K562 (cell line): Measurements from ENCODE around the gene FARP1.

Source experiments
- ATF6 ChIP-seq: sonication (generic); formaldehyde crosslinking; IDR thresholded peaks from 2 replicates; pipeline ENCODE4 v1.4.0; 2020; ENCODE audit warnings: mild to moderate bottlenecking, missing genetic modification reagents
- CTCF ChIP-seq, 3 experiments: IDR thresholded peaks in 2 of 3; conservative IDR thresholded peaks in 1 of 3; 2 replicates each; pipeline ENCODE4 v1.5.1; 2011 to 2012; ENCODE audit warnings: low read length in 3 of 3, mild to moderate bottlenecking in 3 of 3, control low read depth in 2 of 3, improper control_type of control experiment in 1 of 3, inconsistent platforms in 1 of 3, low read depth in 1 of 3, mixed read lengths in 1 of 3, moderate library complexity in 1 of 3; ENCODE audit not compliant: insufficient read depth in 2 of 3
- EP300 ChIP-seq: IDR thresholded peaks from 2 replicates; pipeline ENCODE4 v1.6.1; 2012; ENCODE audit warnings: low read length, improper control_type of control experiment
- HDAC6 ChIP-seq: IDR thresholded peaks from 2 replicates; pipeline ENCODE4 v1.6.1; 2012; ENCODE audit warnings: low read depth, mild to moderate bottlenecking, control low read depth, inconsistent platforms, low read length, moderate library complexity
- JUNB ChIP-seq: fragments of 450-650 bp; formaldehyde crosslinking; conservative IDR thresholded peaks from 2 replicates; pipeline ENCODE4 v1.4.0; 2020; ENCODE audit warnings: mild to moderate bottlenecking
- MXI1 ChIP-seq: IDR thresholded peaks from 2 replicates; pipeline ENCODE4 v1.6.1; 2011; ENCODE audit warnings: low read depth, mild to moderate bottlenecking, improper control_type of control experiment, low read length
- STAT5A ChIP-seq: IDR thresholded peaks from 2 replicates; pipeline ENCODE4 v1.6.1; 2012; ENCODE audit warnings: low read length, inconsistent platforms, borderline replicate concordance
- ZNF449 ChIP-seq: fragments of 250-450 bp; sonication (Bioruptor Pico); IDR thresholded peaks from 2 replicates; pipeline ENCODE4 v1.8.0; 2022; ENCODE audit warnings: moderate library complexity, mild to moderate bottlenecking, inconsistent platforms
- ZNF561 ChIP-seq: fragments of 450-650 bp; formaldehyde crosslinking; conservative IDR thresholded peaks from 2 replicates; pipeline ENCODE4 v1.4.0; 2020; ENCODE audit warnings: mild to moderate bottlenecking, moderate library complexity
- TF ChIP-seq, protein P1 (sequence below): sonication (generic); formaldehyde crosslinking; IDR thresholded peaks from 2 replicates; pipeline ENCODE4 v1.8.0; 2023; ENCODE audit warnings: mild to moderate bottlenecking, missing genetic modification reagents

DNA sequence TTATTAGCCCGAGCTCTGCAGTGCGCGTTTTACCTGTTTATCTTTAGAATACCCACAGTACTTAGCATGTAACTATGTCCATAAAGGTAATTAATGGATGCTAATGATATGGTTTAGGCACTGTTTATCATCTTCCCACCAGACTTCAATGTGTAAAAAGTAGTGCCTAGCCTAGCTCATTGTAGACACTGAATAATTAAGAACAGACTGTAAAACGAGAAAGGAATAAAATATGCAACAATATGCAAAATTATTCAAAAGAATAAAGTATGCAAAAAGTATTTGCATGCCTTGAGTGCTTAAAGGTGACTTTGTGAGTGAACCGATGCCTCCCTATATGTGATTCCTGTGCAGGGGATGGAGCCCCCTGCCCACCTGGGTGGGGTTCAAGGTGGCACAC is 69.9 kb downstream of the FARP1 start:
- TF ChIP-seq, protein P1, sequence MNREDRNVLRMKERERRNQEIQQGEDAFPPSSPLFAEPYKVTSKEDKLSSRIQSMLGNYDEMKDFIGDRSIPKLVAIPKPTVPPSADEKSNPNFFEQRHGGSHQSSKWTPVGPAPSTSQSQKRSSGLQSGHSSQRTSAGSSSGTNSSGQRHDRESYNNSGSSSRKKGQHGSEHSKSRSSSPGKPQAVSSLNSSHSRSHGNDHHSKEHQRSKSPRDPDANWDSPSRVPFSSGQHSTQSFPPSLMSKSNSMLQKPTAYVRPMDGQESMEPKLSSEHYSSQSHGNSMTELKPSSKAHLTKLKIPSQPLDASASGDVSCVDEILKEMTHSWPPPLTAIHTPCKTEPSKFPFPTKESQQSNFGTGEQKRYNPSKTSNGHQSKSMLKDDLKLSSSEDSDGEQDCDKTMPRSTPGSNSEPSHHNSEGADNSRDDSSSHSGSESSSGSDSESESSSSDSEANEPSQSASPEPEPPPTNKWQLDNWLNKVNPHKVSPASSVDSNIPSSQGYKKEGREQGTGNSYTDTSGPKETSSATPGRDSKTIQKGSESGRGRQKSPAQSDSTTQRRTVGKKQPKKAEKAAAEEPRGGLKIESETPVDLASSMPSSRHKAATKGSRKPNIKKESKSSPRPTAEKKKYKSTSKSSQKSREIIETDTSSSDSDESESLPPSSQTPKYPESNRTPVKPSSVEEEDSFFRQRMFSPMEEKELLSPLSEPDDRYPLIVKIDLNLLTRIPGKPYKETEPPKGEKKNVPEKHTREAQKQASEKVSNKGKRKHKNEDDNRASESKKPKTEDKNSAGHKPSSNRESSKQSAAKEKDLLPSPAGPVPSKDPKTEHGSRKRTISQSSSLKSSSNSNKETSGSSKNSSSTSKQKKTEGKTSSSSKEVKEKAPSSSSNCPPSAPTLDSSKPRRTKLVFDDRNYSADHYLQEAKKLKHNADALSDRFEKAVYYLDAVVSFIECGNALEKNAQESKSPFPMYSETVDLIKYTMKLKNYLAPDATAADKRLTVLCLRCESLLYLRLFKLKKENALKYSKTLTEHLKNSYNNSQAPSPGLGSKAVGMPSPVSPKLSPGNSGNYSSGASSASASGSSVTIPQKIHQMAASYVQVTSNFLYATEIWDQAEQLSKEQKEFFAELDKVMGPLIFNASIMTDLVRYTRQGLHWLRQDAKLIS (CRISPR knock-in tag) = no peak
- no peak for TF ChIP-seq EP300
- TF ChIP-seq MXI1 = no peak
- TF ChIP-seq CTCF (IDR thresholded peaks at IDR 0.05 in 2 of 3, conservative IDR thresholded peaks at IDR 0.05 in 1 of 3; ENCODE audit: insufficient read depth in 2 of 3, low read depth in 1 of 3, low read length in 3 of 3) = no peak
- TF ChIP-seq ATF6 (CRISPR knock-in tag) = no peak
- no peak for TF ChIP-seq ZNF561 (CRISPR knock-in tag)
- TF ChIP-seq ZNF449 = no peak
- no peak for TF ChIP-seq HDAC6
- no peak for TF ChIP-seq JUNB (CRISPR knock-in tag)
- TF ChIP-seq STAT5A = no peak
